H9 (cell line): ENCODE data around the gene XXYLT1. TPM values are rescaled to one million over a fixed set of nuclear protein-coding genes. Genes with fewer than 3 reads are reported as not detected.

Experiments used
- DNase-seq: peaks from one replicate; pipeline ENCODE4 v3.0.0-alpha.2; 2017
- H2AFZ ChIP-seq: one replicate; pipeline ENCODE4 v1.6.1; 2013; ENCODE audit warnings: mild to moderate bottlenecking, low read length, control low read depth, moderate library complexity
- H2AK5ac ChIP-seq: 2 replicates; pipeline ENCODE4 v1.6.1; 2013; ENCODE audit warnings: low read length, control low read depth, mixed read lengths; ENCODE audit not compliant: insufficient read length
- H2BK120ac ChIP-seq: one replicate; pipeline ENCODE4 v1.6.1; 2013; ENCODE audit warnings: low read depth, mild to moderate bottlenecking, low read length, control low read depth, inconsistent platforms; ENCODE audit not compliant: poor library complexity, severe bottlenecking
- H2BK12ac ChIP-seq: 2 replicates; pipeline ENCODE4 v1.6.1; 2013; ENCODE audit warnings: low read length, control low read depth, mixed read lengths, low read depth; ENCODE audit not compliant: insufficient read length
- H2BK15ac ChIP-seq: 2 replicates; pipeline ENCODE4 v1.6.1; 2013; ENCODE audit warnings: low read depth, low read length, control low read depth
- H2BK20ac ChIP-seq: one replicate; pipeline ENCODE4 v1.6.1; 2013; ENCODE audit warnings: low read depth, mild to moderate bottlenecking, low read length, control low read depth, inconsistent platforms; ENCODE audit not compliant: poor library complexity, severe bottlenecking
- H2BK5ac ChIP-seq: 2 replicates; pipeline ENCODE4 v1.6.1; 2013; ENCODE audit warnings: low read length, control low read depth, mixed read lengths; ENCODE audit not compliant: insufficient read length
- H3K14ac ChIP-seq: 2 replicates; pipeline ENCODE4 v1.6.1; 2013; ENCODE audit warnings: low read length, control low read depth; ENCODE audit not compliant: insufficient read depth
- H3K18ac ChIP-seq: 2 replicates; pipeline ENCODE4 v1.6.1; 2013; ENCODE audit warnings: low read depth, mild to moderate bottlenecking, mixed read lengths, low read length, control low read depth; ENCODE audit not compliant: insufficient read length
- H3K23ac ChIP-seq: 2 replicates; pipeline ENCODE4 v1.6.1; 2013; ENCODE audit warnings: low read length, control low read depth, mixed read lengths, low read depth; ENCODE audit not compliant: insufficient read length
- H3K23me2 ChIP-seq: 2 replicates; pipeline ENCODE4 v1.6.1; 2013; ENCODE audit warnings: low read depth, mild to moderate bottlenecking, mixed read lengths, low read length, control low read depth; ENCODE audit not compliant: insufficient read length, poor library complexity, severe bottlenecking
- H3K27ac ChIP-seq: 2 replicates; pipeline ENCODE4 v1.5.1; 2013; ENCODE audit warnings: low read length, control low read depth, mixed read lengths, low read depth; ENCODE audit not compliant: insufficient read length
- H3K27me3 ChIP-seq: 2 replicates; pipeline ENCODE4 v1.6.1; 2013; ENCODE audit warnings: low read length, control low read depth, inconsistent platforms; ENCODE audit not compliant: insufficient read depth
- H3K4ac ChIP-seq: 2 replicates; pipeline ENCODE4 v1.6.1; 2013; ENCODE audit warnings: low read depth, mild to moderate bottlenecking, control low read depth, inconsistent platforms, low read length, moderate library complexity
- H3K4me1 ChIP-seq: 2 replicates; pipeline ENCODE4 v1.6.1; 2013; ENCODE audit warnings: low read length, control low read depth, inconsistent platforms; ENCODE audit not compliant: insufficient read depth
- H3K4me2 ChIP-seq: 2 replicates; pipeline ENCODE4 v1.6.1; 2013; ENCODE audit warnings: low read length, control low read depth, mixed read lengths; ENCODE audit not compliant: insufficient read length, insufficient read depth
- H3K56ac ChIP-seq: 2 replicates; pipeline ENCODE4 v1.6.1; 2013; ENCODE audit warnings: low read depth, mild to moderate bottlenecking, mixed read lengths, low read length, control low read depth; ENCODE audit not compliant: insufficient read length
- H3K79me1 ChIP-seq: 2 replicates; pipeline ENCODE4 v1.6.1; 2013; ENCODE audit warnings: low read depth, mild to moderate bottlenecking, moderate library complexity, low read length, control low read depth, inconsistent platforms; ENCODE audit not compliant: insufficient read depth, poor library complexity, severe bottlenecking
- H3K79me2 ChIP-seq: 2 replicates; pipeline ENCODE4 v1.6.1; 2013; ENCODE audit warnings: low read length, control low read depth, inconsistent platforms; ENCODE audit not compliant: insufficient read depth
- H3K9ac ChIP-seq: 2 replicates; pipeline ENCODE4 v1.6.1; 2013; ENCODE audit warnings: low read length, control low read depth, mixed read lengths; ENCODE audit not compliant: insufficient read length; ENCODE audit errors: extremely low read depth
- H3K9me3 ChIP-seq: one replicate; pipeline ENCODE4 v1.6.1; 2013; ENCODE audit warnings: low read depth, low read length, inconsistent platforms; ENCODE audit not compliant: control insufficient read depth
- H3T11ph ChIP-seq: one replicate; pipeline ENCODE4 v1.6.1; 2013; ENCODE audit warnings: mild to moderate bottlenecking, low read length, control low read depth, inconsistent platforms
- H4K20me1 ChIP-seq: one replicate; pipeline ENCODE4 v1.6.1; 2013; ENCODE audit not compliant: control insufficient read depth, insufficient read length, insufficient read depth
- H4K5ac ChIP-seq: 2 replicates; pipeline ENCODE4 v1.6.1; 2013; ENCODE audit warnings: low read depth, mild to moderate bottlenecking, mixed read lengths, low read length, control low read depth; ENCODE audit not compliant: insufficient read length
- H4K8ac ChIP-seq: replicated peaks from 2 replicates; pipeline ENCODE4 v1.6.1; 2013; ENCODE audit warnings: low read length, control low read depth, mixed read lengths, low read depth; ENCODE audit not compliant: insufficient read length
- H4K91ac ChIP-seq: 2 replicates; pipeline ENCODE4 v1.6.1; 2013; ENCODE audit warnings: low read depth, mild to moderate bottlenecking, moderate library complexity, mixed read lengths, low read length, control low read depth; ENCODE audit not compliant: insufficient read length
- H3K27ac Mint-ChIP-seq, 3 experiments: 2 replicates in 2 of 3; 3 replicates in 1 of 3; pipeline ENCODE4 v1.8.0; 2020 to 2021; ENCODE audit warnings: mixed read lengths in 3 of 3, mild to moderate bottlenecking in 1 of 3, moderate library complexity in 1 of 3
- H3K27me3 Mint-ChIP-seq: 2 replicates; pipeline ENCODE4 v1.8.0; 2021; ENCODE audit warnings: low read depth, mild to moderate bottlenecking, moderate library complexity, mixed read lengths
- H3K36me3 Mint-ChIP-seq, 3 experiments: 2 replicates in 2 of 3; 3 replicates in 1 of 3; pipeline ENCODE4 v1.8.0; 2020 to 2021; ENCODE audit warnings: low read depth in 3 of 3, mixed read lengths in 3 of 3; ENCODE audit not compliant: insufficient read depth in 1 of 3
- H3K4me1 Mint-ChIP-seq, 2 experiments: 2 replicates each; pipeline ENCODE4 v1.8.0; 2020; ENCODE audit warnings: mixed read lengths in 2 of 2
- H3K4me3 Mint-ChIP-seq, 2 experiments: 2 replicates in 1 of 2; 3 replicates in 1 of 2; pipeline ENCODE4 v1.8.0; 2020 to 2021; ENCODE audit warnings: mild to moderate bottlenecking in 2 of 2, mixed read lengths in 2 of 2, moderate library complexity in 1 of 2
- H3K9me3 Mint-ChIP-seq, 2 experiments: 2 replicates in 1 of 2; 3 replicates in 1 of 2; pipeline ENCODE4 v1.8.0; 2020; ENCODE audit warnings: mild to moderate bottlenecking in 2 of 2, mixed read lengths in 2 of 2, moderate library complexity in 1 of 2
- WGBS: extraction: QIAGEN DNeasy Blood & Tissue Kit; methylation state at CpG from one replicate; pipeline ENCODE4 v1.1.7; 2013; ENCODE audit warnings: missing lambda C conversion rate, low lambda C conversion rate, mixed read lengths; ENCODE audit not compliant: insufficient read length; ENCODE audit errors: extremely low coverage; 5-methylcytosine and 5-hydroxymethylcytosine counted together
- total RNA-seq: library from RNA; stranded (reverse); gene quantifications from 2 replicates; pipeline ENCODE4 v1.2.1, GENCODE V29; 2021
- TF ChIP-seq, protein P1 (sequence below): fragments of 200-600 bp; sonication (generic); conservative IDR thresholded peaks from 3 replicates; pipeline ENCODE4 v1.8.0; 2021; ENCODE audit warnings: antibody characterized with exemption, mild to moderate bottlenecking

The XXYLT1 gene
- total RNA-seq, 1 experiment from 2014 or later, result 22.7 TPM

DNA sequence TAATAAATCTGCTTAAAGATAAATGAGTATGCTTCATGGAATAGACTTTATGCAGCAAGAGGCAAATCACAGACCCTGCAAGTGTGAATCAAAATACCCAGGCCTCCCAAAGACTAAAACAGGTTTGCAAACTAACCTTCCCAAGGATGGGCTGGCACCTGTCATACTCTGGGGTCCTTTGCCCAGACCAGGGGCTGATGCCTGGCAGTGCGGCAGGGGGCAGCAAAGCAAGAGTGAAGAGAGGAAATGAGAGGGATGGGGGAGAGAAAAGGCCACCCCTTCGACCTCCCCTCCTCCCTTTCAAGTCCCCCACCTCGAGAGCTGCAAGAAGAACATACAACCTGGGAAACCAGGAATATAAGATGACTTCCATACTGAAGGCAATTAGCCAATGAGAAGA, 31.8 kb downstream of the XXYLT1 start:
- WGBS, result no CpG with 5 or more reads among the region's 3 CpGs

More for the DNA sequence above, 31.8 kb downstream of the XXYLT1 start:
- Mint-ChIP-seq H3K4me3 (no peak overlapping the region), H3K4me1 (peaks cover 22 to 26% of the 10 kb centered on the region in 2 experiments), H3K27ac (no peak overlapping the region), H3K9me3 (peaks cover 0 to 10% of the 10 kb centered on the region in 2 experiments; a peak in 2 of 5 replicates), H3K27me3 (no peaks in the 10 kb centered on the region; the same call in 1 of the 2 replicates), H3K36me3 (peaks cover 25 to 30% (median 27%) of the 10 kb centered on the region in 3 experiments)
- Histone ChIP-seq H3K56ac (no peak overlapping the region), H3K27ac (no peak overlapping the region), H2BK15ac (no peak overlapping the region), H3K4ac (no peak overlapping the region), H2BK120ac (no peak overlapping the region), H3K79me1 (peaks cover 3% of the 10 kb centered on the region), H3K9ac (no peak overlapping the region), H2BK5ac (no peak overlapping the region), H3K23ac (no peak overlapping the region), H4K91ac (no peak overlapping the region), H4K20me1 (no peaks in the 10 kb centered on the region), H3T11ph (no peak overlapping the region), H2AFZ (no peak overlapping the region), H2AK5ac (no peak overlapping the region), H3K18ac (no peak overlapping the region), H3K79me2 (no peaks in the 10 kb centered on the region; the same call in 1 of the 2 replicates), H4K5ac (no peak overlapping the region), H2BK12ac (no peak overlapping the region), H3K4me1 (peaks cover 5% of the 10 kb centered on the region; the same call in 1 of the 2 replicates), H3K4me2 (no peak overlapping the region), H3K27me3 (no peaks in the 10 kb centered on the region), H2BK20ac (no peak overlapping the region), H3K9me3 (no peaks in the 10 kb centered on the region), H3K14ac (no peak overlapping the region), H4K8ac (no peak overlapping the region), H3K23me2 (no peaks in the 10 kb centered on the region)
- DNase-seq, result no peak
- TF ChIP-seq, protein P1, sequence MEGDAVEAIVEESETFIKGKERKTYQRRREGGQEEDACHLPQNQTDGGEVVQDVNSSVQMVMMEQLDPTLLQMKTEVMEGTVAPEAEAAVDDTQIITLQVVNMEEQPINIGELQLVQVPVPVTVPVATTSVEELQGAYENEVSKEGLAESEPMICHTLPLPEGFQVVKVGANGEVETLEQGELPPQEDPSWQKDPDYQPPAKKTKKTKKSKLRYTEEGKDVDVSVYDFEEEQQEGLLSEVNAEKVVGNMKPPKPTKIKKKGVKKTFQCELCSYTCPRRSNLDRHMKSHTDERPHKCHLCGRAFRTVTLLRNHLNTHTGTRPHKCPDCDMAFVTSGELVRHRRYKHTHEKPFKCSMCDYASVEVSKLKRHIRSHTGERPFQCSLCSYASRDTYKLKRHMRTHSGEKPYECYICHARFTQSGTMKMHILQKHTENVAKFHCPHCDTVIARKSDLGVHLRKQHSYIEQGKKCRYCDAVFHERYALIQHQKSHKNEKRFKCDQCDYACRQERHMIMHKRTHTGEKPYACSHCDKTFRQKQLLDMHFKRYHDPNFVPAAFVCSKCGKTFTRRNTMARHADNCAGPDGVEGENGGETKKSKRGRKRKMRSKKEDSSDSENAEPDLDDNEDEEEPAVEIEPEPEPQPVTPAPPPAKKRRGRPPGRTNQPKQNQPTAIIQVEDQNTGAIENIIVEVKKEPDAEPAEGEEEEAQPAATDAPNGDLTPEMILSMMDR, result 0 out of 3 replicates have a peak, but pooled peaks have one; percentile 9
